GM21423 (cell line): ENCODE measurements around the gene OR4K1.
"Not testable (repeated sequence)": the region's sequence is repeated elsewhere in the genome, so short reads cannot be mapped to it uniquely, and the experiment has no call there.

Source experiments
- ATAC-seq: cut with Tn5 transposase; IDR thresholded peaks from one replicate; pipeline ENCODE4 v1.9.1; 2021; ENCODE audit warnings: mild to moderate bottlenecking, moderate library complexity; ENCODE audit not compliant: unreplicated experiment

The OR4K1 gene, protein sequence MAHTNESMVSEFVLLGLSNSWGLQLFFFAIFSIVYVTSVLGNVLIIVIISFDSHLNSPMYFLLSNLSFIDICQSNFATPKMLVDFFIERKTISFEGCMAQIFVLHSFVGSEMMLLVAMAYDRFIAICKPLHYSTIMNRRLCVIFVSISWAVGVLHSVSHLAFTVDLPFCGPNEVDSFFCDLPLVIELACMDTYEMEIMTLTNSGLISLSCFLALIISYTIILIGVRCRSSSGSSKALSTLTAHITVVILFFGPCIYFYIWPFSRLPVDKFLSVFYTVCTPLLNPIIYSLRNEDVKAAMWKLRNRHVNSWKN

DNA sequence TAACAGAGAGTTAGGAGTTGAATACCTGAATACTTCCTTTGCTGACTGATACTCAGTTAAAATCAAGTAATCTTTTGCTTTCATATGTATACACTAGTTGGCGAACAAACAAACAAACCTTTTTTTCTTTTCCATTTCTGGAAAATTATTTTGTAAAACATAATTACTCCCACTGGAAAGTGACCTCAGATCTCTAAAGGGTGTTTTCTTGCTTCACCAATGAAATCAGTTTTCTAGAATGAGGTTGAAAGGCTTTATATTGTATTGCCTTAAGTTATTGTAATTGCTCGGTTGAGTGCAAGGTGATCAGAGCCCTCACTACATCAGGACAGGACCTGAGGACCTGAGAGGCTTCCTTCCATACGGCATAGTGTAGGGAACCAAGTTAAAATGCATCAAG, at the start of gene OR4K1:
Gene OR4K1 (plus strand): TSS at position 301 of the 400 bp plus-strand sequence. CDS start 4,750 bp downstream, outside the sequence.
- ATAC-seq, result no peak

DNA sequence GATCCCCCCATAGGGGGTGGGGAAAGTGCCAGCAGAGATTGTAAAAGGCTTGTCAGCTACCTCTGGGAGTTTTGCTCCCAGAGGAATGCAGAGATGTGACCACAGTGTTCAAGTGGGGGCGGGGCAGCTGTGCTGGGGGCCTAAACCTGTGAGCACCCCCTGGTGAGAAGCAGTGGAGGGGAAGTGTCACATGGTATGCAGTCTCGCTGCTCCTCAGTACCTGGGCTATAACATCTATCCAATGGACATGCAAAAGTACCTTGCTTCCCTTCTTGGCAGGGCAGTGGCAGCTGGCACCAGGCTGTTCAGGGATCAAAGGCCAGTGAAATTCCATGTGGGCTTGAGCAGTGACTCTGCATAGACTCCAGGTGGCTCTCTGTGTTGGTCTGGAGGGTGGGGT, 35.4 kb upstream of the OR4K1 start:
- ATAC-seq, result no peak

DNA sequence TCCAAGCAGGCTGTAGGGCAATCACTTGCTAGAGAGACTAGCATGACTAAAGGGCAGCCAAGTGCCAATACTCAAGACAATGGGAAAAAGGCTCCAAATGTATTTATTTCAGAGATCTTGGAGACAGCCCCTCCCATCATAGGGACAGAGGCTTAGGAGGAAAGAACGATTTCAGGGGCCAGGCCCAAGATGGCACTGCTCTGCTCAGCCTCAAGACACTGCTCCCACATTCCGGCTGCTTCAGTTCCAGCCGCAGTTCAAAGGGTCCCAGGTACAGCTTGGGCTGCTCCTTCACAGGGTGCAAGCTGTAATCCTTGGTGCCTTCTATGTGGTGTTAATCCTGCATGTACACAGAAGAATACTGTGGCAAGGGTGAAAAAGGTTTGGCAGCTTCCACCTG, 29.7 kb upstream of the OR4K1 start:
- ATAC-seq, result no peak

DNA sequence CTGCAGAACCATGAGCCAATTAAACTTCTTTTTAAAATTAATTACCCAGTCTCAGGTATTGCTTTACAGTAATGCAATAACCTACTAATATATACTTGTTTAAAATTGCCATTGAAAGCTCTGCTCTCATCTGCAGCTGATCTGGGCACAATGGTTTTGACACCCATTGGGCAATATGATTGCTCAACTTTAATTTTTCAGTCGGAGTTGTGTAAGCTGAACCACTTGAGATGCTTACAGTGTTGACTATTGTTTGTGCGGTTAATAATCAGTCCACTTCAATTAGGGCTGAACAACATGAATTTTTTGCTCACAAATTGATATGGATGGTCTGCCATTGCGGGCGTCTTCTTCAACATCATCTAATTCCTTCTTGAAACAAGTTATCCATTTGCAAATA, 28.3 kb upstream of the OR4K1 start:
- no peak for ATAC-seq

DNA sequence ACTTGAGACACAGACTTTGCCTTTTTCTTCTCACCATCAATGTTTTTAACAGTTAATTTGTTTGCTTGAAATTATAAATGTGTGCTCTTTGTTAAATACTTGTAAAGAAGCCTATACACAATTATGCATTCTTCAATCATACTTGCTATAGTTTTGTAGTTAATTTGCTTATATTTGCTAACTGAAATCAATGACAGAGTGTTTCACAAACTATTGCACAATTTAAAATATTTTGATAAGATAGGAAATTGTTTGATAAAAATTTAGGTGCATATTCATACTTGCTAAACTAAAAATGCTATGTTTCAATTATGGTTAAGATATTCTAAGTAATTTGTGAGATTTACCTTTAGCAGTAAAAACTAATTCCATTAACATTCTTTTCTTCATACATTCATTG, 24.1 kb upstream of the OR4K1 start:
- ATAC-seq, result no peak

DNA sequence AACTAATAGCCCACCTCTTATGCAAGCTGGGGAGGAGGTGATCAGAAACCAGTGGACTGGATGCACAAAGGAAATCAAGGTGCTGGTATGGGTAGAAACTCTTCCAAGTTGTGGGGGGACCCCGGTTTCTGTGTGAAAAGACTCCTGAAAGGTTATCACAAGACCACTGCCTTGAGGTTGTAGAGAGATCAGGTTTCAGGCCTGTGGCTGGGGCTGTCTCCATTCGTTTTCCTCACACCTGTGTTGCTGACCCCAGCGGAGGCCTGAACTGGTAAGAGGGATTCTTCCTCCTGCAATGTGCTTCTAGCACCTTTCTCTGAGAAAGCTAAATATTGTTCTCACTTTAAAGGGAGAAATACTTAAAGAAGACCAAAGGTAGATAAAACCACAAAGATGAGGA, 19.6 kb upstream of the OR4K1 start:
- ATAC-seq, result no peak

DNA sequence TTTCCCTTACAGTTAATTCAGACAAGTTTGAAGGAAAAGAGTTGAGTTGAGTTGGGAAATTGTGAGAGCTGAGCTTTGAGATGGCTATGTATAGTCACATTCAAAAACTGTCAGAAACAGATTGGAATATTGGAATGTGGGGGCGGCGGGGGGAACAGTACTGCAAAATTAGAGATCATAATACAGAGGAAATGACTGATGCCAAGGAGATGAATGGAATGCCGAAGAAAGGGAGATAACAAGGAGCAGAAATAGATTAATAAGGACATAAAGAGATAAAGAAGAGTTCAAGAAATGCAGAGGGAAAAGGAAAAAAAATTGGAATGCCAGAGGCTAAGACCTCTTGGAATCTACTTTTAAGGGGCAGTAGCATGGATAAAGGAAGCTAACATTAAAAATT, 13.5 kb upstream of the OR4K1 start:
- no peak for ATAC-seq

DNA sequence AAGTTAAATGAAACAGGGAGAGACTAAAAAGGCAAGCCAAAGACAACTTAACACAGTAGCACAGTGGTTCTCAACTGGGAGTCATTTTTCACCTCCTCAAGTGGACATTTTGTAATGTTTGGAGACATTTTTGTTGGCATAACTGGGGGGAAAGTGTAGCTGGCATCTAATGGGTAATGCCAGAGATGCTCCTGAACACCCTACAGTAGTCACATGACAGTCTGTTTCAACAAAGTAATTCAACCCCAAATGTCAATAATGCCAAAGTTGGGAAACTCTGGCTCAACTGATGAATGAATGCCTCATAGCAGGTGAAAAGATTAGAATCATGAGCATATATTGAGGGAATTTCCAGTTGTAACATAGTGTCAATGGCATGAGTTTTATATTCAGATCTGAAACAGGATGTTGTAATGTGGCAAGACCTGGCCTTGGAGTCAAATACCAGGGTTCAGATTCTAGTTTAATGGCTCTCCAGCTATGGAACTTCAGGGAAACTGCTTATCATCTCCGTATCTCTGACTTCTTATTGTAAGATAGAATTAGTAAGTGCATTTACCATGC, 12.7 kb upstream of the OR4K1 start:
- no peak for ATAC-seq

DNA sequence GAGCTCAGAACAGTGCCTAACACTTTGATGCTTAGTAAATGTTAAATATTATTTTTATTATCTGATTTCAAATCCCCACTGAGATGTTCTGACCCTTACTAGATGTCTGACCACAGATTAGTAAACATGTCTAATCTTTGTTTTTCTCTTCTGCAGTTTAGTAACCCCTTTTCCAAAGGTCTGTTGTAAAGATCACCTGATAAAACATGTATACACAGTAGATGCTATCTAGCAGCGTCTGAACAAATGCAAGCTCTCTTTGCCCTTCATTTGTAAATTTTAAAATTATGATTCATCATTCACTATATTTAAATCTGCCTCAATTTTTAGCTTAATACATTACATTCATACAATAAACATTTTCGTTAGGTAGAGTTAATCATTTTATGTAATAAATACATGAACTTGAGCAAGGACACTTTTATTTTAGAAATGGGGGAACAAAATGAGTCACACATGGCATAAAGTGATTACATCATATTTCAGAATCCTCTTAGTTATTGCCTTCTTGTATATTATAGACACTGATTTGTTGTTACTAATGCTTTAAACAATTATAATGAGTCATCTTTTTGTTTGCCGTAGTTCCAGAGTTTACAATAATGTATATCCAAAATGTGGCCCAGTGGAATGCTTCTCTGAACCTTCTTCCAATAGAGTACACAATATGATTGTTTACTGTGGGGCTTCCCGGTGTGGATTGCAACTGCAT, 12.0 kb upstream of the OR4K1 start:
- ATAC-seq, result no peak

DNA sequence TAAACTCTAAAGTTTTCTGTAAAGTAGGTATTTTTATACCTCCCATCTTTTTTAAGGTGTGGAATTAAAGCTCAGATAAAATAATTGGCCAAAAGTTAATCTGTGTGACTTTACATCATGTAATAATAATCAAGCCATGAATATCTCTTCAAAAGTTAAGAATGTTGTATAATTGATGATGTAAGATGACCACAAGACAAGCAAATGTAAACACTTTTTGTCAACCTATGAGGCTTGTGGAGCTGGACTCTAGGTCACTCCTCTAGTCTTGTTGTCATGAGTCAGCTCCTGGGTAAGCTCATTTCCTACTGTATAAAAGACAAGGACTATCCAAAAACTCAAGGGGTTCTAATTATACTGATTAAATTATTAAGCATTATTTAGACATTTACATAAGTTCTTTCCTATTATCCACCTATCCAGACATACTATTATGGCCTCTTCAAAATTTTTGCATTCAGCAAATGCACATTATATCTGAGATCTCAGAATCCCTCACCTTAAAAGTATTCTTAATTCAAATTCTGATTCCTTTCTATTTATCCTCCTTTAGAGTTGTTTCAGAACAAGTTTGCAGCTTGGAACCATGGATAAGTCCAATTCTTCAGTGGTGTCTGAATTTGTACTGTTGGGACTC, 10.6 kb upstream of the OR4K1 start, which contains the start of gene OR4K5:
Gene OR4K5 (plus strand): TSS at position 587 of the 637 bp plus-strand sequence. CDS start 0 bp downstream, at position 587.
- no peak for ATAC-seq

DNA sequence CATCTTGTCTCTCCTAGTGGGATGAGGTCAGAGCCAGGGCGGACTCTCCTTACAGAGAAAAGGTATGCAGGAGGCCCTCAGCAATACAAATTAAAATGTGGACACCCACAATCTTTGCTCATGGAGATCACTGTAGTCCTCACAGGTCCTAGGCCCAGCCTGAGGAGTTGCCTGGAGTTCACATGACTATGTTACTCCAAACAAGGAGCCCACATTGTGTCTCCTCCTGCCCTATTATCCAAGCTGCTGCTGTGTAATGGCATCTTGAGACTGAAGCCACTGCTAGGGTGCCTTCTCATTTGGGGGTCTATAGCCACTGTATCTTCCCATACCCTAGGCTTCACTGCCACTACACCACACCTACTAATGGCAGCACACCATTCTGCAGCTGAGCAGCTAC, 11.0 kb downstream of the OR4K1 start:
- ATAC-seq, result no peak

DNA sequence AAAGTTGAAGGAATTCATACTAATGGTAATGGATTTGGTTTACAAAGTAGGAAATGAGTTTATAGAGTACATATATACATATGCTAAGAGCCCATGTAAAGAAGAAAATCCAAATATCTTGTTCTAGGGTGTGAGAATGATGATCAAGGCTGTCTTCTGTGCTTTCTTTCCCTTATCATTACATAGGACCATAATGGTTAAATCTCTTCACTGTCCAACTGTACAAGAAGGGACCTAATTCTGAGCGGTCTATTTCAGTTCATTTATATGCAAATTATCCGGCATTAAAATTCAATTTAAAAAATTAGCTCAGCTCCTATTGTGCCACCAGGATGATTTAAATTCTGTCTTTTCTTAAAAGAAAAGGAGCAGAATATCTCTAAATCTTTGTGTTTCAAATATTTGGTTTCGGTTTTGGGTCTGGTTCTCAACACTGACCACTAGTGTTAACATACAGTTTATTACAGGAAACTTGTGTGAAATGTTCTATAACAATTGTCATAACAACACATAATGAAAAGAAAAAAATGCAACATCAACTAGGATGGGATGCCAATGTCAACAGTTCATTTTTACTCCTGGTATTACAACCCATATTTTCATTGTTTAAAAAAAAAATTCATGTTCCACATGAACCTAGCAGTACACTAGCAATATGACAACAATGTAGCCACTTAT, 16.8 kb downstream of the OR4K1 start:
- no peak for ATAC-seq

DNA sequence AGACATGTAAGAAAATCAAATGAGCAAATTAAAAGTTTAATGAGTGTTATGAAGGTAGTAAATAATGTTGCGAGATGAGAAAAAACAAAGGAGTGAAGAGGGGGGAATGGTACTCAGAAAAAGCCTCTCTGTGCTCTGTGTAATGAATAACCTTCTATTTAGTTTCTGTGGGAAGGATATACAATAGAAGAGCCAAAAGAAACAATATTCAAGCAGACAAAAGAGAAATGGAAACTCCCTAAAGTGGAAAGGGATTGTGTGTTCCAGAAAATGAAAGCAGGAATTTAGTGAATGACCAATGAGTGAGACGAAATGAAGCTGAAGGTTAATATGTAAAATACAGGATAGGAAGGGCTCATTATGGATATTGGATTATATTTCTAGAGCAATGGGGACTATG, 18.5 kb downstream of the OR4K1 start:
- ATAC-seq, result no peak

DNA sequence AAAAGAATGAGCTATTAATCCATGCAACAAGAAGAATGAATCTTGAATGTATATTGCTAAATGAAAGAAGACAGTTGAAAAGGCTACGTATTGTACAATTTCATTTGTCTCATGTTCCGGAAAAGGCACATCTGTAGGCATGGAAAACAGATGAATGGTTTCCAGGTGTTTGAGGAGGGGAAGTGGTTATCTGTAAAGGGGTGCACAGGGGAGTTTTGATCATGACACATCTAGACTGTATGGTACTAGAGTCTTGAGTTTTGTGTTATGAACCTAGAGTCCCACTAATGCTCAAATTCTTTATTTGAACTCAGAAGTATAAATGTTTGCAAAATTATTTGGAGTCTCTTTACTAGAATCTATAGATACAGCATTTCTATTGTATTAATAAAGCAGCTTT, 39.0 kb downstream of the OR4K1 start:
- ATAC-seq, result not testable (repeated sequence)

DNA sequence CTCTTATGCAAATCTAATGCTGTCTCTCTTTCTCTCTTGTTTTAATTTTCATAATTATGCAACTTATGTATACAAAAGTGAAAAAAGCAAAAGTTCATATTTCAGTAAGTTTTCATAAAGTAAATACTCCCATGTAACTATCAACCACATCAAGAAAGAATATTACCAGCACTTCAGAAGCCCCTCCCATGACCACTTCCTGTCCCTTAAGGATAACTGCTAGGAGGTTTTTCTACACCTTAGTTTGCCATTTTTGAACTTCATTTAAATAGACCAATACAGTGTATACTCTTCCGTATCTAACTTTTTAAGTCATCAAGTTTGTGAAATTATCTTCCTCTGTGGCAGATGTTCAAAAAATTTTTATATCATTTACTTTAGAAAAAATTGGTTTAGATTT, 44.1 kb downstream of the OR4K1 start:
- no peak for ATAC-seq

DNA sequence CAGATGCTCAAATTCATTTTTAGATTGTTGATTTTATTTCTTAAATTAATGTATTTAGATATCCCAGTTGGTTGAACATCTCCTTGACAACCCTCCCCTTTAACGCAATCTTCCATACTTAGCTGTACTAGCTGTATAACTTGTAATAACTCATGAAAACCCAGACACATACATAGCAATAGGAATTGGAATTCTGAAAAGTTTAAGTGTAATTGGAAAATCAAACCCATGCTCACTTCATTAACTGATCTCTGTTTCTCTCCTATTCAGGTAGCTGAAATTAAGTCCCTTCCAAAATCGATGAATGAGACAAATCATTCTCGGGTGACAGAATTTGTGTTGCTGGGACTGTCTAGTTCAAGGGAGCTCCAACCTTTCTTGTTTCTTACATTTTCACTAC, 44.6 kb downstream of the OR4K1 start, which contains the start of gene OR4K15:
Gene OR4K15 (plus strand): TSS at position 301 of the 400 bp plus-strand sequence. CDS start 0 bp downstream, at position 301.
- no peak for ATAC-seq
